ENCODE measurements around the gene FCER2. TPM values are rescaled to one million over a fixed set of nuclear protein-coding genes. Genes with fewer than 3 reads are reported as not detected.

FCER2 gene
- total and polyA plus RNA-seq, 4 donors: 0.27 to 0.59 (median 0.50) TPM; not detected in 1

GRCh38 chr19:7743425-7743841 lies 41.5 kb upstream of the FCER2 start:
- H3K27ac ChIP-seq (ENCODE audit: low read depth, low read length): no peak overlapping the region

GRCh38 chr19:7742991-7743390 lies 41.1 kb upstream of the FCER2 start:
- DNase-seq (ENCODE audit: low read depth in 4 of 6, low spot score in 6 of 6): no peak
- Histone ChIP-seq H3K27ac (ENCODE audit: low read depth, low read length) (no peak overlapping the region), H3K4me3 (ENCODE audit: low read depth, low read length) (no peak overlapping the region), H3K4me1 (ENCODE audit: control insufficient read depth, insufficient read depth, low read length) (no peaks in the 10 kb centered on the region), H3K9me3 (ENCODE audit: control insufficient read depth, insufficient read depth, low read length) (no peaks in the 10 kb centered on the region), H3K27me3 (ENCODE audit: control insufficient read depth, insufficient read depth, low read length) (no peaks in the 10 kb centered on the region), H3K36me3 (ENCODE audit: control insufficient read depth, insufficient read depth, low read length) (no peaks in the 10 kb centered on the region)
- 76% methylated on average over 11 of the region's 11 CpGs for WGBS (ENCODE audit: insufficient coverage)

More at GRCh38 chr19:7743425-7743841, 41.5 kb upstream of the FCER2 start:
- 56% methylated on average over 2 of the region's 2 CpGs for WGBS (ENCODE audit: insufficient coverage)
- DNase-seq (ENCODE audit: low read depth in 4 of 6, low spot score in 6 of 6): no peak
- Histone ChIP-seq H3K4me3 (ENCODE audit: low read depth, low read length) (no peak overlapping the region), H3K27me3 (ENCODE audit: control insufficient read depth, insufficient read depth, low read length) (no peaks in the 10 kb centered on the region), H3K4me1 (ENCODE audit: control insufficient read depth, insufficient read depth, low read length) (no peaks in the 10 kb centered on the region), H3K36me3 (ENCODE audit: control insufficient read depth, insufficient read depth, low read length) (no peaks in the 10 kb centered on the region), H3K9me3 (ENCODE audit: control insufficient read depth, insufficient read depth, low read length) (no peaks in the 10 kb centered on the region)

GRCh38 chr19:7742575-7742974 lies 40.6 kb upstream of the FCER2 start:
- no peaks in the 10 kb centered on the region for H3K36me3 ChIP-seq (ENCODE audit: control insufficient read depth, insufficient read depth, low read length)
- H3K27me3 ChIP-seq (ENCODE audit: control insufficient read depth, insufficient read depth, low read length): no peaks in the 10 kb centered on the region
- no peaks in the 10 kb centered on the region for H3K4me1 ChIP-seq (ENCODE audit: control insufficient read depth, insufficient read depth, low read length)
- no peak for DNase-seq (ENCODE audit: low read depth in 4 of 6, low spot score in 6 of 6)
- no peaks in the 10 kb centered on the region for H3K9me3 ChIP-seq (ENCODE audit: control insufficient read depth, insufficient read depth, low read length)
- H3K27ac ChIP-seq (ENCODE audit: low read depth, low read length): no peak overlapping the region
- no peak overlapping the region for H3K4me3 ChIP-seq (ENCODE audit: low read depth, low read length)
- no CpG with 5 or more reads among the region's 2 CpGs for WGBS (ENCODE audit: insufficient coverage)

GRCh38 chr19:7740682-7741054 lies 38.7 kb upstream of the FCER2 start:
- Histone ChIP-seq H3K4me1 (ENCODE audit: control insufficient read depth, insufficient read depth, low read length) (no peaks in the 10 kb centered on the region), H3K4me3 (ENCODE audit: low read depth, low read length) (no peak overlapping the region), H3K9me3 (ENCODE audit: control insufficient read depth, insufficient read depth, low read length) (no peaks in the 10 kb centered on the region), H3K27ac (ENCODE audit: low read depth, low read length) (no peak overlapping the region), H3K36me3 (ENCODE audit: control insufficient read depth, insufficient read depth, low read length) (no peaks in the 10 kb centered on the region), H3K27me3 (ENCODE audit: control insufficient read depth, insufficient read depth, low read length) (no peaks in the 10 kb centered on the region)
- 81% methylated on average over 4 of the region's 6 CpGs for WGBS (ENCODE audit: insufficient coverage)
- no peak for DNase-seq (ENCODE audit: low read depth in 4 of 6, low spot score in 6 of 6)

- no peak overlapping the region for H3K27ac ChIP-seq (ENCODE audit: low read depth, low read length)
These were observed 38.1 kb upstream of the FCER2 start for GRCh38 chr19:7739801-7740681.

GRCh38 chr19:7739211-7739755 lies 37.4 kb upstream of the FCER2 start:
- no CpG with 5 or more reads among the region's 2 CpGs for WGBS (ENCODE audit: insufficient coverage)
- H3K4me3 ChIP-seq (ENCODE audit: low read depth, low read length): no peak overlapping the region
- no peaks in the 10 kb centered on the region for H3K36me3 ChIP-seq (ENCODE audit: control insufficient read depth, insufficient read depth, low read length)
- no peak for DNase-seq (ENCODE audit: low read depth in 4 of 6, low spot score in 6 of 6)
- no peaks in the 10 kb centered on the region for H3K9me3 ChIP-seq (ENCODE audit: control insufficient read depth, insufficient read depth, low read length)
- H3K27me3 ChIP-seq (ENCODE audit: control insufficient read depth, insufficient read depth, low read length): no peaks in the 10 kb centered on the region
- H3K4me1 ChIP-seq (ENCODE audit: control insufficient read depth, insufficient read depth, low read length): no peaks in the 10 kb centered on the region
- H3K27ac ChIP-seq (ENCODE audit: low read depth, low read length): no peak overlapping the region

More at GRCh38 chr19:7739801-7740681, 38.1 kb upstream of the FCER2 start:
- Histone ChIP-seq H3K36me3 (ENCODE audit: control insufficient read depth, insufficient read depth, low read length) (no peaks in the 10 kb centered on the region), H3K27me3 (ENCODE audit: control insufficient read depth, insufficient read depth, low read length) (no peaks in the 10 kb centered on the region), H3K4me1 (ENCODE audit: control insufficient read depth, insufficient read depth, low read length) (no peaks in the 10 kb centered on the region), H3K9me3 (ENCODE audit: control insufficient read depth, insufficient read depth, low read length) (no peaks in the 10 kb centered on the region), H3K4me3 (ENCODE audit: low read depth, low read length) (no peak overlapping the region)
- no peak for DNase-seq (ENCODE audit: low read depth in 4 of 6, low spot score in 6 of 6)
- WGBS (ENCODE audit: insufficient coverage): 80% methylated on average over 13 of the region's 19 CpGs

- 87% methylated on average over 7 of the region's 7 CpGs for WGBS (ENCODE audit: insufficient coverage)
- no peak overlapping the region for H3K4me3 ChIP-seq (ENCODE audit: low read depth, low read length)
These were observed 36.1 kb upstream of the FCER2 start for GRCh38 chr19:7738023-7738422.

GRCh38 chr19:7737215-7737614 lies 35.3 kb upstream of the FCER2 start:
- no peaks in the 10 kb centered on the region for H3K4me1 ChIP-seq (ENCODE audit: control insufficient read depth, insufficient read depth, low read length)
- H3K27ac ChIP-seq (ENCODE audit: low read depth, low read length): no peak overlapping the region
- DNase-seq (ENCODE audit: low read depth in 4 of 6, low spot score in 6 of 6): no peak
- no peaks in the 10 kb centered on the region for H3K9me3 ChIP-seq (ENCODE audit: control insufficient read depth, insufficient read depth, low read length)
- H3K27me3 ChIP-seq (ENCODE audit: control insufficient read depth, insufficient read depth, low read length): peaks cover 5% of the 10 kb centered on the region
- H3K4me3 ChIP-seq (ENCODE audit: low read depth, low read length): no peak overlapping the region
- no peaks in the 10 kb centered on the region for H3K36me3 ChIP-seq (ENCODE audit: control insufficient read depth, insufficient read depth, low read length)
- WGBS (ENCODE audit: insufficient coverage): 85% methylated on average over 11 of the region's 11 CpGs

More at GRCh38 chr19:7738023-7738422, 36.1 kb upstream of the FCER2 start:
- no peaks in the 10 kb centered on the region for H3K4me1 ChIP-seq (ENCODE audit: control insufficient read depth, insufficient read depth, low read length)
- peaks cover 2% of the 10 kb centered on the region for H3K27me3 ChIP-seq (ENCODE audit: control insufficient read depth, insufficient read depth, low read length)
- H3K9me3 ChIP-seq (ENCODE audit: control insufficient read depth, insufficient read depth, low read length): no peaks in the 10 kb centered on the region
- H3K36me3 ChIP-seq (ENCODE audit: control insufficient read depth, insufficient read depth, low read length): no peaks in the 10 kb centered on the region
- no peak for DNase-seq (ENCODE audit: low read depth in 4 of 6, low spot score in 6 of 6)
- H3K27ac ChIP-seq (ENCODE audit: low read depth, low read length): no peak overlapping the region

- H3K4me3 ChIP-seq (ENCODE audit: low read depth, low read length): no peak overlapping the region
- no peak for DNase-seq (ENCODE audit: low read depth in 4 of 6, low spot score in 6 of 6)
- H3K36me3 ChIP-seq (ENCODE audit: control insufficient read depth, insufficient read depth, low read length): no peaks in the 10 kb centered on the region
- no peak overlapping the region for H3K27ac ChIP-seq (ENCODE audit: low read depth, low read length)
- H3K9me3 ChIP-seq (ENCODE audit: control insufficient read depth, insufficient read depth, low read length): no peaks in the 10 kb centered on the region
- no peaks in the 10 kb centered on the region for H3K4me1 ChIP-seq (ENCODE audit: control insufficient read depth, insufficient read depth, low read length)
- 64% methylated on average over 1 of the region's 1 CpG for WGBS (ENCODE audit: insufficient coverage)
- H3K27me3 ChIP-seq (ENCODE audit: control insufficient read depth, insufficient read depth, low read length): peaks cover 16% of the 10 kb centered on the region
These were observed 34.2 kb upstream of the FCER2 start for GRCh38 chr19:7736148-7736547.

All from spinal cord (tissue), 10 donors.